ENCODE data around the gene ZBTB37. TPM values are rescaled to one million over a fixed set of nuclear protein-coding genes. Genes with fewer than 3 reads are reported as not detected.

ZBTB37 gene
- total RNA-seq, 1 experiment from 2014 or later: 12.0 TPM

GRCh38 chr1:173900427-173900826 lies 32.2 kb downstream of the ZBTB37 start:
- Histone ChIP-seq H2BK5ac (ENCODE audit: insufficient read length, low read length) (no peak overlapping the region), H3K56ac (ENCODE audit: insufficient read length, low read depth, low read length) (no peak overlapping the region), H2BK120ac (ENCODE audit: low read depth, low read length, poor library complexity, severe bottlenecking) (no peak overlapping the region), H3T11ph (ENCODE audit: low read length) (no peak overlapping the region), H4K8ac (replicated peaks; ENCODE audit: insufficient read length, low read depth, low read length) (no peak overlapping the region), H3K23me2 (ENCODE audit: insufficient read length, low read depth, low read length, poor library complexity, severe bottlenecking) (no peaks in the 10 kb centered on the region), H2AFZ (ENCODE audit: low read length) (no peak overlapping the region), H3K27me3 (ENCODE audit: insufficient read depth, low read length) (no peaks in the 10 kb centered on the region), H3K9ac (ENCODE audit: extremely low read depth, insufficient read length, low read length) (peak overlapping the region; percentile 15), H3K9me3 (ENCODE audit: control insufficient read depth, low read depth, low read length) (no peaks in the 10 kb centered on the region), H3K14ac (ENCODE audit: insufficient read depth, low read length) (no peak overlapping the region), H4K20me1 (ENCODE audit: control insufficient read depth, insufficient read depth, insufficient read length) (no peaks in the 10 kb centered on the region), H2BK15ac (ENCODE audit: low read depth, low read length) (no peak overlapping the region), H4K5ac (ENCODE audit: insufficient read length, low read depth, low read length) (no peak overlapping the region), H3K4me1 (ENCODE audit: insufficient read depth, low read length) (peaks cover 4% of the 10 kb centered on the region; the same call in 1 of the 2 replicates), H2AK5ac (ENCODE audit: insufficient read length, low read length) (no peak overlapping the region), H3K18ac (ENCODE audit: insufficient read length, low read depth, low read length) (no peak overlapping the region), H3K4me2 (ENCODE audit: insufficient read depth, insufficient read length, low read length) (no peak overlapping the region), H3K27ac (ENCODE audit: insufficient read length, low read depth, low read length) (no peak overlapping the region), H3K4ac (ENCODE audit: low read depth, low read length) (no peak overlapping the region), H3K23ac (ENCODE audit: insufficient read length, low read depth, low read length) (no peak overlapping the region), H2BK12ac (ENCODE audit: insufficient read length, low read depth, low read length) (no peak overlapping the region), H3K79me2 (ENCODE audit: insufficient read depth, low read length) (no peaks in the 10 kb centered on the region), H4K91ac (ENCODE audit: insufficient read length, low read depth, low read length) (no peak overlapping the region), H2BK20ac (ENCODE audit: low read depth, low read length, poor library complexity, severe bottlenecking) (no peak overlapping the region), H3K79me1 (ENCODE audit: insufficient read depth, low read depth, low read length, poor library complexity, severe bottlenecking) (no peaks in the 10 kb centered on the region)
- DNase-seq: no peak
- no peaks in the 10 kb centered on the region for H3K27me3 Mint-ChIP-seq (ENCODE audit: low read depth)
- no peak overlapping the region for H3K27ac Mint-ChIP-seq
- H3K36me3 Mint-ChIP-seq (ENCODE audit: insufficient read depth in 1 of 3, low read depth in 3 of 3): peaks cover 0 to 2% (median 2%) of the 10 kb centered on the region in 3 experiments; a peak in 2 of 7 replicates
- WGBS (ENCODE audit: extremely low coverage, insufficient read length, low lambda C conversion rate): no CpG with 5 or more reads among the region's 2 CpGs
- TF ChIP-seq CTCF (conservative IDR thresholded peaks at IDR 0.05): no peak
- no peak overlapping the region for H3K4me3 Mint-ChIP-seq
- H3K9me3 Mint-ChIP-seq: no peaks in the 10 kb centered on the region
- H3K4me1 Mint-ChIP-seq: peaks cover 19 to 37% of the 10 kb centered on the region in 2 experiments
